NT2/D1 (cell line): ENCODE data around the gene AFF3.

Source experiments
- YY1 ChIP-seq: IDR thresholded peaks from 2 replicates; pipeline ENCODE4 v1.6.1; 2011; ENCODE audit not compliant: insufficient read length, insufficient read depth
- ZNF274 ChIP-seq: IDR thresholded peaks from 2 replicates; pipeline ENCODE4 v1.6.1; 2011; ENCODE audit warnings: mild to moderate bottlenecking, low read depth, low read length

GRCh38 chr2:99821572-99821971 is 320.8 kb downstream of the AFF3 start:
- TF ChIP-seq YY1, result no peak
- TF ChIP-seq ZNF274, result no peak
